KOPT-K1 (cell line): ENCODE data around the gene PPP1R16B.
"Not testable (repeated sequence)": the region's sequence is repeated elsewhere in the genome, so short reads cannot be mapped to it uniquely, and the experiment has no call there.

ENCODE experiments used
- H3K27ac ChIP-seq: fragments of 200-600 bp; sonication (generic); 2 replicates; pipeline ENCODE4 v1.5.1; 2016; ENCODE audit warnings: antibody characterized with exemption, mild to moderate bottlenecking, low read depth, low read length; ENCODE audit not compliant: poor library complexity, severe bottlenecking
- H3K36me3 ChIP-seq: fragments of 200-600 bp; sonication (generic); 2 replicates; pipeline ENCODE4 v1.5.1; 2017; ENCODE audit warnings: antibody characterized with exemption, mild to moderate bottlenecking, low read length, moderate library complexity; ENCODE audit not compliant: insufficient read depth
- H3K9me3 ChIP-seq: fragments of 200-600 bp; sonication (generic); 2 replicates; pipeline ENCODE4 v1.5.1; 2017; ENCODE audit warnings: antibody characterized with exemption, low read length, mild to moderate bottlenecking; ENCODE audit not compliant: insufficient read depth, poor library complexity, severe bottlenecking

PPP1R16B gene

GRCh38 chr20:38841570-38841969 is 36.1 kb downstream of the PPP1R16B start:
- no peaks in the 10 kb centered on the region for H3K9me3 ChIP-seq
- no peaks in the 10 kb centered on the region; the same call in 1 of the 2 replicates for H3K36me3 ChIP-seq
- no peak overlapping the region for H3K27ac ChIP-seq

DNA sequence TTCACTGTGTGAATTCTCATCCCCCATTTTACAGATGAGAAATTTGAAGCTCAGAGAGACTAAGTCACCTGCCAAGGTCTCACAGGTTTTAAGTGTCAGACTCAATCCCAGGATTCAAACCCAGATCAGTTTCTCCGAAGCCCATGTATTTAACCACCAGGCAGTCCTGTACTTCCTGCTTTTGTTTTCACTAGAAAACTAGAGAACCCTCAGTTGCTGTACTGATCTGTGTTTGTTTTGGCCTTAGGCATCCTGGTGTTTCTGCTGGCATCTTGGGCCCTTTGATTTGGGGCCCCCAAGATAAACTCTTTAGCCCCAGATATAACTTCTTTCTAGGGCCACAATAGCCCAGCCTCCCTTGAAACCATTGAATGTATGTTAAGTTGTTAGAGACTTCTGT is 36.5 kb downstream of the PPP1R16B start:
- H3K27ac ChIP-seq, result peak overlapping the region; percentile 38

DNA sequence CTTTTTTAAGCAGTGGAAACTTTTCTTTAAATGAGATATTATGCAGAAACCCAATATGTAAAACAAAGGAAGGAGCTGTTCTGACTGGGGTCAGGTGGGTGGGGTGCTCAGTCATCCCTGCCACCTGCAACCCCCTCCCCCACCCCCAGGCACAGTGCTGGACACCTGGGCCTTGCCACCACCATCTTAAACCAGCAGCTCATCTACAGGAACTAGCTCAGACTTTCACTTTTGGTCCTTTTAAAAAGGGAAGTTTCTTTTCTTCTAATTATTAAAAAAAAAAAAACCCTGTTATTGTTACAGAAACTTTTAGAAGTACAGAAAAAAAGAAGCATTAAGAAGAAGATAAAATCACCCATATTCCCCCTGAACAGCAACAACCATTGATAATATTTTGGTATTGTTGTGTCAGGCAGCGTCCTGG is 37.1 kb downstream of the PPP1R16B start:
- Histone ChIP-seq H3K36me3 (no peaks in the 10 kb centered on the region), H3K9me3 (no peaks in the 10 kb centered on the region), H3K27ac (peak overlapping the region; percentile 38)

More for the DNA sequence above, 36.5 kb downstream of the PPP1R16B start:
- Histone ChIP-seq H3K9me3 (no peaks in the 10 kb centered on the region), H3K36me3 (no peaks in the 10 kb centered on the region)

DNA sequence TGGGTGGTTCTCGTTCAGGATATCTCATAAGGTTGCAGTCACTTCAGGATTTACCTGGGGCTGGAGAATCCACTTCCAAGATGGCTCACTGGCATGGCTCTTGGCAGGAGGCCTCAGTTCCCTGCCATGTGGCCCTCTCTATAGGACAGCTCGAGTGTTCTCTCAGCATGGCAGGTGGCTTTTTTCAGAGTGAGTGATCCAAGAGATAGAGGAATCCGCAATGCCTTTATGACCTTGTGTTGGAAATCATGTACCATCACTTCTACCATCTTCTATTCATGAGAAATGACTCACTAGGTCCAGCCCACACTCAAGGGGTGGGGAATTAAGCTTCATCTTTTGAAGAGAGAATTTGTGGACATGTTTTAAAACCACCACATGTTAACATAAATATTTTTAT is 37.8 kb downstream of the PPP1R16B start:
- Histone ChIP-seq H3K36me3 (no peaks in the 10 kb centered on the region), H3K27ac (peak overlapping the region; percentile 38), H3K9me3 (no peaks in the 10 kb centered on the region)

DNA sequence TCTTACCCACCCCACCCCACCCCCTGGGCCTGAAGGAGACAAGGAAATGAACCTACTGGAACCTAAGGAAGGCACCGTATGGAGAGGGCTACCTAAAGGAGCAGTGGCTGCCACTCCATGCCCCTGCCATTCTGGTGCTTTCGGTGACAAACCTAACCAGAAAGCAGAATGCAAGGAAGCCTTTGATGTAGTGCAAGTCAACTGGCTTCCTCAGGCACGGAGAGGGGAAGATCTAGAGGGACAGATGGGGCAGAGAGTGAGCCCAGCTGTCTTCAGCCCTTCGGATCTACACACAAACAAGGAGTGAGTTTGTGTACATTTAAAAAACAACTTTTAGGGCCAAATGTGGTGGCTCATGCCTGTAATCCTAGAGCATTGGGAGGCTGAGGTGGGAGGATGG is 39.5 kb downstream of the PPP1R16B start:
- no peaks in the 10 kb centered on the region for H3K36me3 ChIP-seq
- no peaks in the 10 kb centered on the region for H3K9me3 ChIP-seq
- H3K27ac ChIP-seq, result no peak overlapping the region

GRCh38 chr20:38847840-38848239 is 42.3 kb downstream of the PPP1R16B start:
- no peak overlapping the region for H3K27ac ChIP-seq

GRCh38 chr20:38853759-38854158 is 48.3 kb downstream of the PPP1R16B start:
- no peaks in the 10 kb centered on the region for H3K36me3 ChIP-seq
- no peaks in the 10 kb centered on the region for H3K9me3 ChIP-seq
- no peak overlapping the region for H3K27ac ChIP-seq

More at GRCh38 chr20:38847840-38848239, 42.3 kb downstream of the PPP1R16B start:
- H3K36me3 ChIP-seq, result no peaks in the 10 kb centered on the region
- no peaks in the 10 kb centered on the region for H3K9me3 ChIP-seq

- no peaks in the 10 kb centered on the region for H3K36me3 ChIP-seq
- H3K27ac ChIP-seq, result no peak overlapping the region
Measured at GRCh38 chr20:38854654-38855066, 49.2 kb downstream of the PPP1R16B start.

GRCh38 chr20:38855356-38855755 is 49.9 kb downstream of the PPP1R16B start:
- Histone ChIP-seq H3K27ac (no peak overlapping the region), H3K9me3 (no peaks in the 10 kb centered on the region), H3K36me3 (no peaks in the 10 kb centered on the region)

More at GRCh38 chr20:38854654-38855066, 49.2 kb downstream of the PPP1R16B start:
- H3K9me3 ChIP-seq, result no peaks in the 10 kb centered on the region

- Histone ChIP-seq H3K27ac (no peak overlapping the region), H3K36me3 (no peaks in the 10 kb centered on the region), H3K9me3 (no peaks in the 10 kb centered on the region)
Measured at GRCh38 chr20:38856570-38856969, 51.1 kb downstream of the PPP1R16B start.

- Histone ChIP-seq H3K27ac (no peak overlapping the region), H3K9me3 (no peaks in the 10 kb centered on the region), H3K36me3 (no peaks in the 10 kb centered on the region)
Measured at GRCh38 chr20:38857703-38858102, 52.2 kb downstream of the PPP1R16B start.

DNA sequence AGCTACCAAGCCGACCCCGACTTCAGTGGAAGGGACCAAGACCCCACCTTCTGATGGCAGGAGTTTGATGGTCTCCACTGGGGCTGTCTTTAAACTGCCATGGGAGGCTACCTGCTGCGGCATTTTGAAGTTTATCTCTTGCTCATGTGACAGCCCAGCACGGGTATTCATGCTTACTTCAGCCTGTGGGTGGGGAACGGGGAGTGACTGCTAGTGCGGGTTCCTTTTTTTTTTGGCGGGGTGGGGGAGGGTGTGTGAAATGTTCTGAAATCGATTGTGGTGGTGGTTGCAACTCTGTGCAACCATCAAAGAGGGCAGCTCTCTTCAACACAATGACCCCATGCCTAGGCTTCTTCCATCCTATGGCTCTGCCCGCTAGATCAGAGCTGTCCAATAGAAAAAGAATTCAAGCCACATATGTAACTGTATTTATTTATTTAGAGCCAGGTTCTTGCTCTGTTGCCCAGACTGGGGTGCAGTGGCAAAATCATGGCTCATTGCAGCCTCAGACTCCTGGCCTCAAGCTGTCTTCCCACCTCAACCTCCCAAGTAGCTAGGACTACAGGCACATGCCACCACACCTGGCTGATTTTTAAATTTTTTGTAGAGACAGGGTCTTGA is 53.7 kb downstream of the PPP1R16B start:
- Histone ChIP-seq H3K27ac (no peak overlapping the region), H3K9me3 (no peaks in the 10 kb centered on the region), H3K36me3 (no peaks in the 10 kb centered on the region)

DNA sequence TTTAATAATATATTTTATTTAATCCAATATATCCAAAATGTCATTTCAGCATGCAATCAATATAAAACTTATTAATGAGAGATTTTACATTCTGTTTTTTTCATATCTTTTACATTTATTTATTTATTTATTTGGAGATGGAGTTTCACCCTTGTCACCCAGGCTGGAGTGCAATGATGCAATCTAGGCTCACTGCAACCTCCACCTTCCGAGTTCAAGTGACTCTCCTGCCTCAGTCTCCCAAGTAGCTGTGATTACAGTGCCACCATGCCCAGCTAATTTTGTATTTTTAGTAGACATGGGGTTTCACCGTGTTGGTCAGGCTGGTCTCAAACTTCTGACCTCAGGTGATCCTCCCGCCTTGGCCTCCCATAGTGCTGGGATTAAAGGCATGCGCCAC is 54.4 kb downstream of the PPP1R16B start:
- not testable (repeated sequence) for H3K27ac ChIP-seq, H3K36me3 ChIP-seq

GRCh38 chr20:38861071-38861401 is 55.5 kb downstream of the PPP1R16B start:
- Histone ChIP-seq H3K27ac (no peak overlapping the region), H3K36me3 (no peaks in the 10 kb centered on the region), H3K9me3 (no peaks in the 10 kb centered on the region)

More for the DNA sequence above, 54.4 kb downstream of the PPP1R16B start:
- H3K9me3 ChIP-seq, result not testable (repeated sequence)

GRCh38 chr20:38862226-38862625 is 56.7 kb downstream of the PPP1R16B start:
- Histone ChIP-seq H3K27ac (no peak overlapping the region), H3K9me3 (no peaks in the 10 kb centered on the region), H3K36me3 (no peaks in the 10 kb centered on the region)

DNA sequence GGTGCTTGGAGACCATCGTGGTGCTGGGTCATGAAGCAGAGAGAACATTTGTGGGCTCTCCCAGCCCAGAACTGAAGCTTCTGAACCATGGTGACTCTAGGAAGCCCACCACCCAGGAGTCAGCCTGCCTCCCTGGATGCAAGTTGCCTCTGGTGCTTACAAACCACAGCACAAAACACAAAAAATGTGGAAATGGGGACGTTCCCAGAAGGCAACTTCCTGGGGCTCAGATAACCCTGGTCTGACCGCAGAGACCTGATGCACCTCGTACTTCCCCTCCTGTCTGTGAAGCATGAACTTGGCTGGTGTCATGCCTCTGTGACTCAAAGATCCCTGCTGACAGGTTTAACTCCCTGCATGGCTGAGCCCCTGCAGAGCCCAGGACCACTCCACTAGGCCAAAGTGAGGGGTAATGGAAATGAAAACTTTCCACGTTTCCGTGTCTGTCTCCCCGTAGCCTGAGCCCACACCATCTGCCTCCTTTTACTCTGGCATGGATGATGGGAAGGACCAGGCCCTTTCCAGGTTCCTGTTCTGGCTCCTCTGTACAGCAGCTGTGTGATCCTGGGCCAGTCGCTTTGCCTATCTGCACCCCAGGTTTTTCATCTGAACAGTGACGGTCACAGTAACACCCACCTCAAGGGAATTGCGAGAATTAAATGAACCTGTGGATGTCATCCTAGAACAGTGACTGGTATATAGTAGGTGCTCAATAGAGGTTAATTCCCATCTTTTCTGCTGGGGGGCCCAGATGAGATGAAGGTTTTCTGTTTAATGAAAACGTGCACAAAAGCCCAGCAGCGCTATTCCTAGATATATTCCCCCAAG is 57.7 kb downstream of the PPP1R16B start:
- Histone ChIP-seq H3K9me3 (no peaks in the 10 kb centered on the region), H3K36me3 (no peaks in the 10 kb centered on the region), H3K27ac (no peak overlapping the region)
